ENCODE data around the gene FIG4. TPM values are rescaled to one million over a fixed set of nuclear protein-coding genes. Genes with fewer than 3 reads are reported as not detected.

Gene FIG4
- total RNA-seq, 1 experiment from 2014 or later, result 21.3 TPM

DNA sequence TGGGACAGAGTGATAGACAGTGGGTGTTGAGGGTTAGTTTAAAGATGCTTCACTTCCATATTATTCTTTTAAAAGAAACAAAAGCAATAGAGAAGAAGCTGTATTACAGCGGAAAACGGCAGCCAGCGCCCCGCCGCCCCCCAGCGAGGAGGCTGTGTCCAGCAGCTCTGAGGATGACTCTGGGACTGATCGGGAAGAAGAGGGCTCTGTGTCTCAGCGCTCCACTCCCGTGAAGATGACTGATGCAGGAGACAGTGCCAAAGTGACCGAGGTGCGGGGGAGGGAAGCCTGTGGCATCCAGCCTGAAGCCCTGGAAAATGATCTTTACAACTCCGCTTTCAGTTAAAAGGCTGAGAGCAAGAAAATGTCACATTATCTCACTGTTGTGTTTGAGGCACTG lies 100.2 kb downstream of the FIG4 start (continued):
- TF ChIP-seq, protein P1, sequence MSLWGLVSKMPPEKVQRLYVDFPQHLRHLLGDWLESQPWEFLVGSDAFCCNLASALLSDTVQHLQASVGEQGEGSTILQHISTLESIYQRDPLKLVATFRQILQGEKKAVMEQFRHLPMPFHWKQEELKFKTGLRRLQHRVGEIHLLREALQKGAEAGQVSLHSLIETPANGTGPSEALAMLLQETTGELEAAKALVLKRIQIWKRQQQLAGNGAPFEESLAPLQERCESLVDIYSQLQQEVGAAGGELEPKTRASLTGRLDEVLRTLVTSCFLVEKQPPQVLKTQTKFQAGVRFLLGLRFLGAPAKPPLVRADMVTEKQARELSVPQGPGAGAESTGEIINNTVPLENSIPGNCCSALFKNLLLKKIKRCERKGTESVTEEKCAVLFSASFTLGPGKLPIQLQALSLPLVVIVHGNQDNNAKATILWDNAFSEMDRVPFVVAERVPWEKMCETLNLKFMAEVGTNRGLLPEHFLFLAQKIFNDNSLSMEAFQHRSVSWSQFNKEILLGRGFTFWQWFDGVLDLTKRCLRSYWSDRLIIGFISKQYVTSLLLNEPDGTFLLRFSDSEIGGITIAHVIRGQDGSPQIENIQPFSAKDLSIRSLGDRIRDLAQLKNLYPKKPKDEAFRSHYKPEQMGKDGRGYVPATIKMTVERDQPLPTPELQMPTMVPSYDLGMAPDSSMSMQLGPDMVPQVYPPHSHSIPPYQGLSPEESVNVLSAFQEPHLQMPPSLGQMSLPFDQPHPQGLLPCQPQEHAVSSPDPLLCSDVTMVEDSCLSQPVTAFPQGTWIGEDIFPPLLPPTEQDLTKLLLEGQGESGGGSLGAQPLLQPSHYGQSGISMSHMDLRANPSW (CRISPR knock-in tag; conservative IDR thresholded peaks at IDR 0.05; ENCODE audit: low read depth), result no peak
- TF ChIP-seq ETV6 (CRISPR knock-in tag; IDR thresholded peaks at IDR 0.05), result no peak
- TF ChIP-seq NR1H2 (CRISPR knock-in tag; IDR thresholded peaks at IDR 0.05), result no peak

DNA sequence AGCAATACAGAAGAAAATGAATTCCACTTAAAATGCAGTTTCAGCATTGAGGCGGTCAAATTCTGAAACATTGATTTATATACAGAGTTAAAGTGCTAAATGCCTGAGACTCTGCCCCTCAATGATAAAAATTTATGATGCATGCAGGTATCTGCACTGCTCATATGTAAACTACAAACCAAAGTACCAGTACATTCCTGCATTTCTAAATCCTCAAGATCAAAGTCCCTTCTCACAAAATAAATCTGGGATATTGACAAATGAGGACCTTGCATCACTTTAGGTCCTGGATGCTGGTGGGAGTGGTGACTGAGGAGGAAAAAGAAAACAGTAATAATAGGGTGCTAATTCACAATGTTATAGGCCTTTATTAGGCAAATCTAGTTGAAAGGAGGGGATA lies 101.9 kb downstream of the FIG4 start:
- Mint-ChIP-seq H3K27me3 (ENCODE audit: low read depth) (no peaks in the 10 kb centered on the region), H3K27ac (no peak overlapping the region), H3K9me3 (no peaks in the 10 kb centered on the region), H3K36me3 (peaks cover 2% of the 10 kb centered on the region), H3K4me1 (peaks cover 39% of the 10 kb centered on the region), H3K4me3 (no peak overlapping the region)
- DNase-seq (ENCODE audit: low spot score) (no peak), ATAC-seq (no peak)
- TF ChIP-seq NR3C1 (CRISPR knock-in tag; conservative IDR thresholded peaks at IDR 0.05; ENCODE audit: low read depth), result no peak
- no peak for TF ChIP-seq FOXP1 (CRISPR knock-in tag; IDR thresholded peaks at IDR 0.05; ENCODE audit: borderline replicate concordance)
- TF ChIP-seq, protein P2, sequence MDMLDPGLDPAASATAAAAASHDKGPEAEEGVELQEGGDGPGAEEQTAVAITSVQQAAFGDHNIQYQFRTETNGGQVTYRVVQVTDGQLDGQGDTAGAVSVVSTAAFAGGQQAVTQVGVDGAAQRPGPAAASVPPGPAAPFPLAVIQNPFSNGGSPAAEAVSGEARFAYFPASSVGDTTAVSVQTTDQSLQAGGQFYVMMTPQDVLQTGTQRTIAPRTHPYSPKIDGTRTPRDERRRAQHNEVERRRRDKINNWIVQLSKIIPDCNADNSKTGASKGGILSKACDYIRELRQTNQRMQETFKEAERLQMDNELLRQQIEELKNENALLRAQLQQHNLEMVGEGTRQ (CRISPR knock-in tag; IDR thresholded peaks at IDR 0.05), result no peak
- no peak for TF ChIP-seq NR2C2 (CRISPR knock-in tag; IDR thresholded peaks at IDR 0.05)
- no peak for TF ChIP-seq SMAD4 (CRISPR knock-in tag; IDR thresholded peaks at IDR 0.05)
- no peak for TF ChIP-seq ESRRA (CRISPR knock-in tag; IDR thresholded peaks at IDR 0.05; ENCODE audit: borderline replicate concordance)
- TF ChIP-seq SP1 (CRISPR knock-in tag; conservative IDR thresholded peaks at IDR 0.05), result no peak
- TF ChIP-seq JUN (CRISPR knock-in tag; IDR thresholded peaks at IDR 0.05), result no peak
- TF ChIP-seq, protein P3, sequence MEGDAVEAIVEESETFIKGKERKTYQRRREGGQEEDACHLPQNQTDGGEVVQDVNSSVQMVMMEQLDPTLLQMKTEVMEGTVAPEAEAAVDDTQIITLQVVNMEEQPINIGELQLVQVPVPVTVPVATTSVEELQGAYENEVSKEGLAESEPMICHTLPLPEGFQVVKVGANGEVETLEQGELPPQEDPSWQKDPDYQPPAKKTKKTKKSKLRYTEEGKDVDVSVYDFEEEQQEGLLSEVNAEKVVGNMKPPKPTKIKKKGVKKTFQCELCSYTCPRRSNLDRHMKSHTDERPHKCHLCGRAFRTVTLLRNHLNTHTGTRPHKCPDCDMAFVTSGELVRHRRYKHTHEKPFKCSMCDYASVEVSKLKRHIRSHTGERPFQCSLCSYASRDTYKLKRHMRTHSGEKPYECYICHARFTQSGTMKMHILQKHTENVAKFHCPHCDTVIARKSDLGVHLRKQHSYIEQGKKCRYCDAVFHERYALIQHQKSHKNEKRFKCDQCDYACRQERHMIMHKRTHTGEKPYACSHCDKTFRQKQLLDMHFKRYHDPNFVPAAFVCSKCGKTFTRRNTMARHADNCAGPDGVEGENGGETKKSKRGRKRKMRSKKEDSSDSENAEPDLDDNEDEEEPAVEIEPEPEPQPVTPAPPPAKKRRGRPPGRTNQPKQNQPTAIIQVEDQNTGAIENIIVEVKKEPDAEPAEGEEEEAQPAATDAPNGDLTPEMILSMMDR (IDR thresholded peaks at IDR 0.05), result no peak
- TF ChIP-seq MXD4 (CRISPR knock-in tag; IDR thresholded peaks at IDR 0.05; ENCODE audit: borderline replicate concordance), result no peak
- no peak for TF ChIP-seq GABPB1 (CRISPR knock-in tag; IDR thresholded peaks at IDR 0.05)
- TF ChIP-seq FOXJ3 (CRISPR knock-in tag; IDR thresholded peaks at IDR 0.05; ENCODE audit: borderline replicate concordance), result no peak
- TF ChIP-seq ZNF396 (CRISPR knock-in tag; IDR thresholded peaks at IDR 0.05; ENCODE audit: borderline replicate concordance), result no peak
- TF ChIP-seq ZNF138 (CRISPR knock-in tag; conservative IDR thresholded peaks at IDR 0.05), result no peak
- no peak for TF ChIP-seq NFE2L1 (CRISPR knock-in tag; IDR thresholded peaks at IDR 0.05)
- TF ChIP-seq ZNF317 (CRISPR knock-in tag; IDR thresholded peaks at IDR 0.05; ENCODE audit: borderline replicate concordance, low read depth), result no peak
- TF ChIP-seq JAZF1 (CRISPR knock-in tag; IDR thresholded peaks at IDR 0.05), result no peak
- TF ChIP-seq, protein P4, sequence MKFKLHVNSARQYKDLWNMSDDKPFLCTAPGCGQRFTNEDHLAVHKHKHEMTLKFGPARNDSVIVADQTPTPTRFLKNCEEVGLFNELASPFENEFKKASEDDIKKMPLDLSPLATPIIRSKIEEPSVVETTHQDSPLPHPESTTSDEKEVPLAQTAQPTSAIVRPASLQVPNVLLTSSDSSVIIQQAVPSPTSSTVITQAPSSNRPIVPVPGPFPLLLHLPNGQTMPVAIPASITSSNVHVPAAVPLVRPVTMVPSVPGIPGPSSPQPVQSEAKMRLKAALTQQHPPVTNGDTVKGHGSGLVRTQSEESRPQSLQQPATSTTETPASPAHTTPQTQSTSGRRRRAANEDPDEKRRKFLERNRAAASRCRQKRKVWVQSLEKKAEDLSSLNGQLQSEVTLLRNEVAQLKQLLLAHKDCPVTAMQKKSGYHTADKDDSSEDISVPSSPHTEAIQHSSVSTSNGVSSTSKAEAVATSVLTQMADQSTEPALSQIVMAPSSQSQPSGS (CRISPR knock-in tag; IDR thresholded peaks at IDR 0.05; ENCODE audit: borderline replicate concordance, low read depth), result no peak
- TF ChIP-seq MYBL2 (CRISPR knock-in tag; IDR thresholded peaks at IDR 0.05), result no peak
- no peak for TF ChIP-seq IRF2 (CRISPR knock-in tag; IDR thresholded peaks at IDR 0.05; ENCODE audit: borderline replicate concordance, low read depth)
- ChIA-PET POLR2A (no interaction called here), CTCF (interaction anchor here (0.7 to 2.6 kb wide), 2 partner anchors 10 to 1270 kb away, joined by 3 to 14 read pairs; no protein-coding TSS in a partner anchor)

Measured in WTC11 (cell line).